ENCODE results near the gene LMNTD2.

LMNTD2 gene

GRCh38 chr11:560305-561147 lies at the start of gene LMNTD2, which contains the start of gene RASSF7:
Gene LMNTD2, minus strand, starts transcription at chr11:560738. Its CDS starts 22 bp downstream, at chr11:560716.
Gene RASSF7, plus strand, starts transcription at chr11:560970. Its CDS starts 799 bp downstream, at chr11:561769.
- no peak for TF ChIP-seq GATA2 (IDR thresholded peaks at IDR 0.05; ENCODE audit: low read depth, low read length)
- TF ChIP-seq GATA3 (IDR thresholded peaks at IDR 0.05; ENCODE audit: low read depth, low read length): no peak

- TF ChIP-seq GATA3 (IDR thresholded peaks at IDR 0.05; ENCODE audit: low read depth, low read length): no peak
- TF ChIP-seq GATA2 (IDR thresholded peaks at IDR 0.05; ENCODE audit: low read depth, low read length): no peak
These were observed 48.8 kb upstream of the LMNTD2 start for GRCh38 chr11:609341-609811.

GRCh38 chr11:608791-609251 lies 48.3 kb upstream of the LMNTD2 start:
- no peak for TF ChIP-seq GATA3 (IDR thresholded peaks at IDR 0.05; ENCODE audit: low read depth, low read length)

GRCh38 chr11:607971-608659 lies 47.6 kb upstream of the LMNTD2 start:
- TF ChIP-seq GATA2 (IDR thresholded peaks at IDR 0.05; ENCODE audit: low read depth, low read length) (no peak), GATA3 (IDR thresholded peaks at IDR 0.05; ENCODE audit: low read depth, low read length) (no peak)

GRCh38 chr11:607020-607780 lies 46.7 kb upstream of the LMNTD2 start:
- TF ChIP-seq GATA3 (IDR thresholded peaks at IDR 0.05; ENCODE audit: low read depth, low read length): no peak
- TF ChIP-seq GATA2 (IDR thresholded peaks at IDR 0.05; ENCODE audit: low read depth, low read length): no peak

GRCh38 chr11:606245-606644 lies 45.7 kb upstream of the LMNTD2 start:
- TF ChIP-seq GATA3 (IDR thresholded peaks at IDR 0.05; ENCODE audit: low read depth, low read length) (no peak), GATA2 (IDR thresholded peaks at IDR 0.05; ENCODE audit: low read depth, low read length) (no peak)

- TF ChIP-seq GATA3 (IDR thresholded peaks at IDR 0.05; ENCODE audit: low read depth, low read length) (no peak), GATA2 (IDR thresholded peaks at IDR 0.05; ENCODE audit: low read depth, low read length) (no peak)
These were observed 45.0 kb upstream of the LMNTD2 start for GRCh38 chr11:605286-606129.

GRCh38 chr11:603154-603553 lies 42.6 kb upstream of the LMNTD2 start:
- TF ChIP-seq GATA3 (IDR thresholded peaks at IDR 0.05; ENCODE audit: low read depth, low read length) (no peak), GATA2 (IDR thresholded peaks at IDR 0.05; ENCODE audit: low read depth, low read length) (no peak)

- no peak for TF ChIP-seq GATA3 (IDR thresholded peaks at IDR 0.05; ENCODE audit: low read depth, low read length)
- TF ChIP-seq GATA2 (IDR thresholded peaks at IDR 0.05; ENCODE audit: low read depth, low read length): no peak
These were observed 41.2 kb upstream of the LMNTD2 start for GRCh38 chr11:601573-602245.

- TF ChIP-seq GATA2 (IDR thresholded peaks at IDR 0.05; ENCODE audit: low read depth, low read length) (no peak), GATA3 (IDR thresholded peaks at IDR 0.05; ENCODE audit: low read depth, low read length) (no peak)
These were observed 37.6 kb upstream of the LMNTD2 start for GRCh38 chr11:598005-598680.

- TF ChIP-seq GATA2 (IDR thresholded peaks at IDR 0.05; ENCODE audit: low read depth, low read length) (no peak), GATA3 (IDR thresholded peaks at IDR 0.05; ENCODE audit: low read depth, low read length) (no peak)
These were observed 36.7 kb upstream of the LMNTD2 start for GRCh38 chr11:597166-597725.

- TF ChIP-seq GATA2 (IDR thresholded peaks at IDR 0.05; ENCODE audit: low read depth, low read length): no peak
These were observed 35.8 kb upstream of the LMNTD2 start for GRCh38 chr11:596374-596773.
